Hepatocyte (in vitro differentiated cells): ENCODE results near the gene GNS. TPM values are rescaled to one million over a fixed set of nuclear protein-coding genes. Genes with fewer than 3 reads are reported as not detected.

ENCODE experiments used
- DNase-seq: peaks from one replicate; pipeline ENCODE4 v3.0.0-alpha.2; 2016; ENCODE audit warnings: low spot score
- H2AFZ ChIP-seq: fragments of 200-600 bp; sonication (generic); 2 replicates; pipeline ENCODE4 v1.6.0; 2016; ENCODE audit warnings: antibody characterized with exemption, mild to moderate bottlenecking
- H3K27ac ChIP-seq: fragments of 200-600 bp; sonication (generic); 2 replicates; pipeline ENCODE4 v1.5.1; 2016; ENCODE audit warnings: mild to moderate bottlenecking
- H3K27me3 ChIP-seq: fragments of 200-600 bp; sonication (generic); 2 replicates; pipeline ENCODE4 v1.6.1; 2016
- H3K36me3 ChIP-seq: fragments of 200-600 bp; sonication (generic); replicated peaks from 2 replicates; pipeline ENCODE4 v1.5.1; 2016; ENCODE audit warnings: low read depth; ENCODE audit not compliant: insufficient read depth
- H3K4me1 ChIP-seq: fragments of 200-600 bp; sonication (generic); 2 replicates; pipeline ENCODE4 v1.5.1; 2016; ENCODE audit warnings: mild to moderate bottlenecking, moderate library complexity; ENCODE audit not compliant: insufficient read depth
- H3K4me2 ChIP-seq: fragments of 200-600 bp; sonication (generic); 2 replicates; pipeline ENCODE4 v1.6.0; 2016
- H3K4me3 ChIP-seq: fragments of 200-600 bp; sonication (generic); 2 replicates; pipeline ENCODE4 v1.5.1; 2016; ENCODE audit warnings: mild to moderate bottlenecking
- H3K79me2 ChIP-seq: fragments of 200-600 bp; sonication (generic); 2 replicates; pipeline ENCODE4 v1.6.0; 2017; ENCODE audit warnings: mild to moderate bottlenecking
- H3K9me2 ChIP-seq: fragments of 200-600 bp; sonication (generic); replicated peaks from 2 replicates; pipeline ENCODE4 v1.6.0; 2017; ENCODE audit warnings: mild to moderate bottlenecking; ENCODE audit not compliant: insufficient read depth
- H3K9me3 ChIP-seq: fragments of 200-600 bp; sonication (generic); 2 replicates; pipeline ENCODE4 v1.5.1; 2016; ENCODE audit warnings: low read depth, mild to moderate bottlenecking
- H4K20me1 ChIP-seq: fragments of 200-600 bp; sonication (generic); 2 replicates; pipeline ENCODE4 v1.6.0; 2016; ENCODE audit warnings: mild to moderate bottlenecking; ENCODE audit not compliant: insufficient read depth, poor library complexity, severe bottlenecking
- EZH2 ChIP-seq: fragments of 200-600 bp; sonication (generic); IDR thresholded peaks from 2 replicates; pipeline ENCODE4 v1.6.1; 2016; ENCODE audit warnings: antibody characterized with exemption, mild to moderate bottlenecking, borderline replicate concordance
- EZH2phosphoT487 ChIP-seq: fragments of 200-600 bp; sonication (generic); IDR thresholded peaks from one replicate; pipeline ENCODE4 v1.6.1; 2018; ENCODE audit warnings: antibody characterized with exemption, mild to moderate bottlenecking, low read depth, moderate library complexity; ENCODE audit not compliant: unreplicated experiment, severe bottlenecking
- WGBS: methylation state at CpG from one replicate; pipeline ENCODE4 v1.1.6; 2016; ENCODE audit warnings: low lambda C conversion rate; ENCODE audit errors: missing lambda C conversion rate; 5-methylcytosine and 5-hydroxymethylcytosine counted together
- polyA plus RNA-seq: library from polyadenylated mRNA; unstranded; fragments of >200 nt; fragmentation: Nextera tagmentation; extraction: Ambion mirVana; gene quantifications from 2 replicates; pipeline ENCODE4 v1.2.1, GENCODE V29; 2016
- total RNA-seq: library from RNA; depleted of rRNA; stranded (reverse); fragments of >200 nt; gene quantifications from 2 replicates; pipeline ENCODE4 v1.2.3, GENCODE V29; 2014
- TF ChIP-seq, protein P1 (sequence below): fragments of 200-600 bp; sonication (generic); IDR thresholded peaks from 2 replicates; pipeline ENCODE4 v1.5.1; 2016; ENCODE audit warnings: antibody characterized with exemption, mild to moderate bottlenecking; ENCODE audit not compliant: poor library complexity

Gene GNS
- total and polyA plus RNA-seq, 2 experiments from 2014 or later = 88.0 to 193 TPM

DNA sequence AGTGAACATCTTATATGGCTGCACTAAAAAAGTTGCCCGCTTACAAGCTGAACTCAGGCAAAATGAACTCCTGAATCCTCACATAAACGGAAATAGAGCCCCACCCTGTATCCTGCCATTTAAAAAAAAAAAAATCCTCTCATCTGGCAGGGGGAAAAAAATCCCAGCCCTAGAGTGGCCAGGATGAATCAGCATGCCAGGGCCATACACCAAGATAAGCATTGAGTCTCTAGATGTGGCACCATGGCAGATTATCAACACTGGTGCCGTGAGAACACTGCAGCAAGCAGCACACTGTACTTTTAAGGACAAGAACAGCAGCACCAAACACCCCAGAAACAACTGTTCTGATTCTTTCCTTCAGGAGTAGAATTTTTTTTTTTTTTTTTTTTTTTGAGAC, 83.4 kb downstream of the GNS start:
- Histone ChIP-seq H3K4me3 (no peak overlapping the region), H3K4me1 (peaks cover 20% of the 10 kb centered on the region), H3K79me2 (peaks cover 25% of the 10 kb centered on the region), H3K27ac (no peak overlapping the region), H3K9me2 (no peaks in the 10 kb centered on the region), H3K4me2 (no peak overlapping the region), H3K27me3 (no peaks in the 10 kb centered on the region), H4K20me1 (no peaks in the 10 kb centered on the region), H2AFZ (no peak overlapping the region), H3K9me3 (no peaks in the 10 kb centered on the region), H3K36me3 (no peaks in the 10 kb centered on the region)
- WGBS = 60% methylated on average over 3 of the region's 3 CpGs
- no peak for TF ChIP-seq EZH2phosphoT487
- TF ChIP-seq, protein P1, sequence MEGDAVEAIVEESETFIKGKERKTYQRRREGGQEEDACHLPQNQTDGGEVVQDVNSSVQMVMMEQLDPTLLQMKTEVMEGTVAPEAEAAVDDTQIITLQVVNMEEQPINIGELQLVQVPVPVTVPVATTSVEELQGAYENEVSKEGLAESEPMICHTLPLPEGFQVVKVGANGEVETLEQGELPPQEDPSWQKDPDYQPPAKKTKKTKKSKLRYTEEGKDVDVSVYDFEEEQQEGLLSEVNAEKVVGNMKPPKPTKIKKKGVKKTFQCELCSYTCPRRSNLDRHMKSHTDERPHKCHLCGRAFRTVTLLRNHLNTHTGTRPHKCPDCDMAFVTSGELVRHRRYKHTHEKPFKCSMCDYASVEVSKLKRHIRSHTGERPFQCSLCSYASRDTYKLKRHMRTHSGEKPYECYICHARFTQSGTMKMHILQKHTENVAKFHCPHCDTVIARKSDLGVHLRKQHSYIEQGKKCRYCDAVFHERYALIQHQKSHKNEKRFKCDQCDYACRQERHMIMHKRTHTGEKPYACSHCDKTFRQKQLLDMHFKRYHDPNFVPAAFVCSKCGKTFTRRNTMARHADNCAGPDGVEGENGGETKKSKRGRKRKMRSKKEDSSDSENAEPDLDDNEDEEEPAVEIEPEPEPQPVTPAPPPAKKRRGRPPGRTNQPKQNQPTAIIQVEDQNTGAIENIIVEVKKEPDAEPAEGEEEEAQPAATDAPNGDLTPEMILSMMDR = no peak
- no peak for TF ChIP-seq EZH2
- DNase-seq = no peak

DNA sequence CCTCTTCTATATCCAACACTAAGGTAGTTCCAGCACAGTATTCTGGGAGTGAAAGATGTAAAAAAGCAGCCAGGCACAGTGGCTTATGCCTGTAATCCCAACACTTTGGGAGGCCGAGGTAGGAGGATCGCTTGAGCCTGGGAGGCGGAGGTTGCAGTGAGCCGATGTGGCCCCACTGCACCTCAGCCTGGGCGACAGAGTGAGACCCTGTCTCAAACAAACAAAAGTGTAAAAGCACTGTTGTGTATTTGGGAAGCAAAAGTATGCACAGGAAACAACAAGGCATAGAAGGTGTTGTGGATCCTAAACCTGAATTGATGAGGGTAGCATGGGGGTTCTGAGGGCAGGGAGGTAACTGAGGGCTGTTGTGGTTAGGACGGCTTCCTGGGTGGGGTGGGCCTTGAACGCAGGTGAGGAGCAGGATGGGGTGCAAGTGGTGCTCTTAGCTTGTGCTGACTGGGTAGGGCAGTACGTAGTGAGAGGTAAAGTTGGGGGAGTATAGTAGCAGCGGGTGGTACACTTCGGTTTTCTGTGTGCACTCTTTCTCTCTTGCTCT, 84.8 kb downstream of the GNS start:
- H3K4me2 ChIP-seq = no peak overlapping the region
- over 99% methylated on average over 10 of the region's 10 CpGs for WGBS
- DNase-seq = no peak
- H3K4me3 ChIP-seq = no peak overlapping the region
- peaks cover 29% of the 10 kb centered on the region for H3K4me1 ChIP-seq
- peaks cover 30% of the 10 kb centered on the region for H3K79me2 ChIP-seq
- no peaks in the 10 kb centered on the region for H3K36me3 ChIP-seq
- H3K27ac ChIP-seq = peak overlapping the region; percentile 35
- no peaks in the 10 kb centered on the region for H3K9me2 ChIP-seq
- no peak overlapping the region for H2AFZ ChIP-seq
- H4K20me1 ChIP-seq = no peaks in the 10 kb centered on the region
- H3K9me3 ChIP-seq = no peaks in the 10 kb centered on the region
- TF ChIP-seq, protein P1 = no peak
- no peak for TF ChIP-seq EZH2phosphoT487
- TF ChIP-seq EZH2 = no peak
- H3K27me3 ChIP-seq = no peaks in the 10 kb centered on the region

DNA sequence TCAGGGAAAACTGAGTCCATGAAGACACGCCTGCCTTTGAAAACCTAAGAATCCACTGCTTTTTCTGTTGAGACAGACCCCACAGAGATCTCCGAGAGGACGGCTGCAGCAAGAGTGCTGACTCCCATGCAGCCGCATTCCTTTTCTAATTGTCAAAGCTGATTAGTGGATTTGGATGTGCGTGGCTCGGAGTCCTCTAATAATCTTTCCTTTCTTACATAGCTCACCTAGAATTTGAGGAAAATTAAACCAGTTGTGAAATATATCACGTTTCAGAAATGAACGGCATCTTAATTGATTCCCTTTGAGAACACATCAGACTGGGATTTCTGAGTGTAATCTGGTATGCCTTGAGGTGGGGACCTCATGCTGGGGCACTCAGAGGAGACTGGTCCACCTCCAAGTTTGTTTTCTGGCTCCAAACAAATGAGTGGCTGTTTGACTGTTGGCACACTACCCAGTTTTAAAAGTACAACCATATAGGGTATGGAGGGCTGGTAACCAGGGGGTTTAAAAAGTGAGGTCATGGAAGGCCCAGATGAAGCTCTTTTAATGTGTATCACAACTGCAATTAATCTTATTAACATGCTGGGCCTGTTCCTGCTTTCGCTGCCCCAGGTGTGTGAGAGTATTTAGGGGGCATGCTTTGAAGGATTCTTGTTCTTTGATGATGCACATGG, 85.6 kb downstream of the GNS start:
- WGBS = 55% methylated on average over 9 of the region's 9 CpGs
- H3K4me3 ChIP-seq = no peak overlapping the region
- DNase-seq = no peak
- no peak overlapping the region for H2AFZ ChIP-seq
- no peaks in the 10 kb centered on the region for H3K9me2 ChIP-seq
- H4K20me1 ChIP-seq = no peaks in the 10 kb centered on the region
- H3K27me3 ChIP-seq = no peaks in the 10 kb centered on the region
- no peaks in the 10 kb centered on the region for H3K36me3 ChIP-seq
- H3K79me2 ChIP-seq = peaks cover 25% of the 10 kb centered on the region
- H3K9me3 ChIP-seq = no peaks in the 10 kb centered on the region
- peak overlapping the region; percentile 35 for H3K27ac ChIP-seq
- H3K4me1 ChIP-seq = peaks cover 37% of the 10 kb centered on the region
- H3K4me2 ChIP-seq = peak overlapping the region; percentile 42
- TF ChIP-seq EZH2 (no peak), EZH2phosphoT487 (no peak)
- TF ChIP-seq, protein P1 = no peak
